GM21515 (cell line): ENCODE results near the gene MEIS3.
"Not testable (repeated sequence)": the region's sequence is repeated elsewhere in the genome, so short reads cannot be mapped to it uniquely, and the experiment has no call there.

ENCODE experiments used
- ATAC-seq: cut with Tn5 transposase; IDR thresholded peaks from one replicate; pipeline ENCODE4 v1.9.1; 2021; ENCODE audit not compliant: unreplicated experiment

Gene MEIS3

DNA sequence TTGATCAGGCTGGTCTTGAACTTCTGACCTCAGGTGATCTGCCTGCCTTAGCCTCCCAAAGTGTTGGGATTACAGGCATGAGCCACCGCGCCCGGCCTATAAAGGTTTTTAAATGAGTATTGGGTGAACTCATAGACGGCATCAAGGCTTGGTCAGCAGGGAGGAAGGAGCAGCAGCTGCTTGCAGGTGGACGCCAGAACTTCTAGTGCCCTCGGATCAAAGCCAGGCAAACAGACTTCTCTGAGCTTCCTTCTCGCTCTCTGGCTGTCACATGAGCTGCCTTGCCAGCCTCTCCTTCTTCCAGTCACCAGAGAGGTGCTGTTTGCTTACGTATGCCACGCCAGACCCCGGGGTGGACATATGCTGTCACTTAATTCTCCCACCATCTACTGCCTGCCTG lies 53.9 kb downstream of the MEIS3 start:
- not testable (repeated sequence) for ATAC-seq

GRCh38 chr19:47363758-47364531 lies 55.4 kb downstream of the MEIS3 start:
- ATAC-seq = no peak

- ATAC-seq = no peak
These were observed 57.0 kb downstream of the MEIS3 start for GRCh38 chr19:47362321-47362720.

GRCh38 chr19:47358936-47359335 lies 60.4 kb downstream of the MEIS3 start:
- ATAC-seq = no peak

DNA sequence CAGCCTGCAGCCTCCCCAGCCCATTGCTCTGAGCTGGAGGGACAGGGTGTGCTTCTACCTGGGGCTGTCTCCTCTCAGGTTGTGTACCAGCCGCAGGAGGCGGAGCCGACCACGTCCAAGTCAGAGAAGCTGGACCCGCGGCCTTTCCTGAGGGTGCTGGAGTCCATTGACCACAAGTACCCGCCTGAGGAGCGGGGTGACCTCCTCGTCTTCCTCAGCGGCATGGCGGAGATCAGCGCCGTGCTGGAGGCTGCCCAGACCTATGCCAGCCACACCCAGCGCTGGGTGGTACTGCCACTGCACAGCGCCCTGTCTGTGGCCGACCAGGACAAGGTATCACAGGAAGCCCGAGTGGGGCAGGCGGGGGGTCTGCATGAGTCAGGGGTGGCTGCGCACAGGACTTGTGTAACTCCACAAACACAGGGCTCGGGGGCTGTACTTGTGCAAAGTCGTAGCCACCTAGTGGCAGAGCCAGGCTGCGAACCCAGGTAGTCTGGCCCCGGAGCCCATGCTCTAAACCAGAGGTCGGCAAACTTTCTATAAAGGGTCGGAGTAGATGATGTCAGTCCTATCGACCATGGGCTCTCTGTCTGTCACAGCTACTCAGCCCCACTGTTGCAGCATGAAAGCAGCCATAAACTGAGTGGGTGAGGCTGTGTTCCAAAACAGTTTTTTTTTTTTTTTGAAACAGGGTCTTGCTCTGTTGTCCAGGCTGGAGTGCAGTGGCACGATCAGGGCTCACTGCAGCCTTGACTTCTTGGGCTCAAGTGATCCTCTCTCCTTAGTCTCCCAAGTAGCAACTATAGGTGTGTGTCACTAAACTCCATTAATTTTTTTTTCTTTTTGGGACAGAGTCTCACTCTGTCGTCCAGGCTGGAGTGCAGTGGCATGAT lies 61.3 kb downstream of the MEIS3 start:
- no peak for ATAC-seq

- no peak for ATAC-seq
These were observed 62.4 kb downstream of the MEIS3 start for GRCh38 chr19:47356900-47357299.

GRCh38 chr19:47353307-47353712 lies 66.0 kb downstream of the MEIS3 start:
- ATAC-seq = no peak
